Lower lobe of right lung (tissue), 2 donors: ENCODE results near the gene ETV2. TPM values are rescaled to one million over a fixed set of nuclear protein-coding genes. Genes with fewer than 3 reads are reported as not detected.
"Not testable (repeated sequence)": the region's sequence is repeated elsewhere in the genome, so short reads cannot be mapped to it uniquely, and the experiment has no call there.

Source experiments
- ATAC-seq, 2 donors: fragments of 200-7000 bp; cut with Tn5 transposase; one replicate each; pipeline ENCODE4 v1.9.1; 2020 to 2022; ENCODE audit warnings: mild to moderate bottlenecking in 2 of 2, moderate library complexity in 2 of 2
- DNase-seq: peaks from one replicate; pipeline ENCODE4 v3.0.0-alpha.2; 2020
- H3K27ac ChIP-seq: fragments of 200-600 bp; one replicate; pipeline ENCODE4 v1.8.0; 2022
- H3K27me3 ChIP-seq: fragments of 200-600 bp; one replicate; pipeline ENCODE4 v1.8.0; 2022; ENCODE audit warnings: low read depth
- H3K36me3 ChIP-seq: fragments of 200-600 bp; one replicate; pipeline ENCODE4 v1.8.0; 2022; ENCODE audit warnings: mild to moderate bottlenecking
- H3K4me1 ChIP-seq: fragments of 200-600 bp; one replicate; pipeline ENCODE4 v1.8.0; 2022
- H3K4me3 ChIP-seq: fragments of 200-600 bp; one replicate; pipeline ENCODE4 v1.8.0; 2022; ENCODE audit warnings: mild to moderate bottlenecking
- H3K9me3 ChIP-seq: fragments of 200-600 bp; one replicate; pipeline ENCODE4 v1.8.0; 2022
- intact Hi-C: fragments of 100-400 bp; cut with DNase I; formaldehyde crosslinking; loops from one replicate; pipeline ENCODE4 v1.11.0; 2022
- long read RNA-seq: library from polyadenylated mRNA; unstranded; transcript quantifications from one replicate; pipeline ENCODE4 v2.0.0, GENCODE V29; 2021
- total RNA-seq: library from RNA; stranded (reverse); fragmentation: NEBNext Ultra II Directional; extraction: Animal tissue kit (Norgen Biotek cat#: 25700); gene quantifications from one replicate; pipeline ENCODE4 v1.2.1, GENCODE V29; 2021
- TF ChIP-seq, protein P1 (sequence below): fragments of 200-600 bp; IDR thresholded peaks from one replicate; pipeline ENCODE4 v1.8.0; 2022; ENCODE audit warnings: antibody characterized with exemption, mild to moderate bottlenecking
- donor health status: DM: no; HTN: yes; CAD: no; lungs with severe emphysema.

ETV2 gene, protein sequence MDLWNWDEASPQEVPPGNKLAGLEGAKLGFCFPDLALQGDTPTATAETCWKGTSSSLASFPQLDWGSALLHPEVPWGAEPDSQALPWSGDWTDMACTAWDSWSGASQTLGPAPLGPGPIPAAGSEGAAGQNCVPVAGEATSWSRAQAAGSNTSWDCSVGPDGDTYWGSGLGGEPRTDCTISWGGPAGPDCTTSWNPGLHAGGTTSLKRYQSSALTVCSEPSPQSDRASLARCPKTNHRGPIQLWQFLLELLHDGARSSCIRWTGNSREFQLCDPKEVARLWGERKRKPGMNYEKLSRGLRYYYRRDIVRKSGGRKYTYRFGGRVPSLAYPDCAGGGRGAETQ
- total RNA-seq, result 1.1 TPM
- long read RNA-seq, result 0 reads

DNA sequence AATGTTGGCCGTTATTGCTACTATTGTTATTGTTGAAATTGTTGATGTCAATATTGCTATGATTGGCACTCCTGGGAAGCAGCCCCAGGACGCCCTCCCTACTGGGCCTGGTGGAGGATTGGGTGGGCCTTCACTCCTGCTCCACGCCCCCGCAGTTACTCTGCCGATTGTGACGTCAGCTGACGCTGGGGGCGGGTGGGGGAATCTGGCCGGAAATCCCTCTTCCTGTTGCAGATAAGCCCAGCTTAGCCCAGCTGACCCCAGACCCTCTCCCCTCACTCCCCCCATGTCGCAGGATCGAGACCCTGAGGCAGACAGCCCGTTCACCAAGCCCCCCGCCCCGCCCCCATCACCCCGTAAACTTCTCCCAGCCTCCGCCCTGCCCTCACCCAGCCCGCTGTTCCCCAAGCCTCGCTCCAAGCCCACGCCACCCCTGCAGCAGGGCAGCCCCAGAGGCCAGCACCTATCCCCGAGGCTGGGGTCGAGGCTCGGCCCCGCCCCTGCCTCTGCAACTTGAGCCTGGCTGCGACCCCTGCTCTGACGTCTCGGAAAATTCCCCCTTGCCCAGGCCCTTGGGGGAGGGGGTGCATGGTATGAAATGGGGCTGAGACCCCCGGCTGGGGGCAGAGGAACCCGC lies at the start of gene ETV2:
Gene ETV2, plus strand, starts transcription at position 231 of the 637 bp plus-strand sequence. CDS start 716 bp downstream, outside the sequence.
- intact Hi-C loops, result no loop called here
- Histone ChIP-seq H3K4me3 (no peak within 1 kb of the TSS), H3K4me1 (peaks cover 21% of the 10 kb centered on the region), H3K9me3 (no peaks in the 10 kb centered on the region), H3K27ac (no peak within 1 kb of the TSS), H3K27me3 (no peaks in the 10 kb centered on the region), H3K36me3 (peaks cover 17% of the 10 kb centered on the region)
- TF ChIP-seq, protein P1, sequence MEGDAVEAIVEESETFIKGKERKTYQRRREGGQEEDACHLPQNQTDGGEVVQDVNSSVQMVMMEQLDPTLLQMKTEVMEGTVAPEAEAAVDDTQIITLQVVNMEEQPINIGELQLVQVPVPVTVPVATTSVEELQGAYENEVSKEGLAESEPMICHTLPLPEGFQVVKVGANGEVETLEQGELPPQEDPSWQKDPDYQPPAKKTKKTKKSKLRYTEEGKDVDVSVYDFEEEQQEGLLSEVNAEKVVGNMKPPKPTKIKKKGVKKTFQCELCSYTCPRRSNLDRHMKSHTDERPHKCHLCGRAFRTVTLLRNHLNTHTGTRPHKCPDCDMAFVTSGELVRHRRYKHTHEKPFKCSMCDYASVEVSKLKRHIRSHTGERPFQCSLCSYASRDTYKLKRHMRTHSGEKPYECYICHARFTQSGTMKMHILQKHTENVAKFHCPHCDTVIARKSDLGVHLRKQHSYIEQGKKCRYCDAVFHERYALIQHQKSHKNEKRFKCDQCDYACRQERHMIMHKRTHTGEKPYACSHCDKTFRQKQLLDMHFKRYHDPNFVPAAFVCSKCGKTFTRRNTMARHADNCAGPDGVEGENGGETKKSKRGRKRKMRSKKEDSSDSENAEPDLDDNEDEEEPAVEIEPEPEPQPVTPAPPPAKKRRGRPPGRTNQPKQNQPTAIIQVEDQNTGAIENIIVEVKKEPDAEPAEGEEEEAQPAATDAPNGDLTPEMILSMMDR, result no peak
- DNase-seq (no peak), ATAC-seq (no peak)

DNA sequence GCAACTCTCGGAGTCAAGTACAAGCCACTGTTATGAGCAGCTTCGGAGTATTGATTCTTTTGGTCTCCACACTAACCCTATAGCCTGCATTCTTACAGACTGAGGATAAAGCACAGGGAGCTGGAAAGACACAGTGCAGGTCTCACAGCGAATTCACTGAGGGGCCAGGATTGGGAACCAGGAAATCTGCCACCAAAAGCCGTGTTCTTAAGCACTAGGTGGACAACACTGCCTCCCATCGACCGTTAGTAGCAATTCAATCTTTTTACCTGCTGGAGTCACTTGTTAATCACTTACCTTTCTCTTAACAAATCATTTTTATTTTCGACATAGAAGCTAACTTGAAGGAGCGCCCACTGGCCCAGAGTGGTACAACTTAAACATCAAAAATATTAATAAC lies 49.3 kb upstream of the ETV2 start:
- no peaks in the 10 kb centered on the region for H3K4me1 ChIP-seq
- H3K27ac ChIP-seq, result no peak overlapping the region
- no peaks in the 10 kb centered on the region for H3K36me3 ChIP-seq
- ATAC-seq (peak; percentile 15 to 40), DNase-seq (no peak)
- intact Hi-C loops, result no loop called here
- H3K4me3 ChIP-seq, result no peak overlapping the region
- peaks cover 12% of the 10 kb centered on the region for H3K27me3 ChIP-seq
- TF ChIP-seq, protein P1, result peak; percentile 45
- H3K9me3 ChIP-seq, result no peaks in the 10 kb centered on the region

DNA sequence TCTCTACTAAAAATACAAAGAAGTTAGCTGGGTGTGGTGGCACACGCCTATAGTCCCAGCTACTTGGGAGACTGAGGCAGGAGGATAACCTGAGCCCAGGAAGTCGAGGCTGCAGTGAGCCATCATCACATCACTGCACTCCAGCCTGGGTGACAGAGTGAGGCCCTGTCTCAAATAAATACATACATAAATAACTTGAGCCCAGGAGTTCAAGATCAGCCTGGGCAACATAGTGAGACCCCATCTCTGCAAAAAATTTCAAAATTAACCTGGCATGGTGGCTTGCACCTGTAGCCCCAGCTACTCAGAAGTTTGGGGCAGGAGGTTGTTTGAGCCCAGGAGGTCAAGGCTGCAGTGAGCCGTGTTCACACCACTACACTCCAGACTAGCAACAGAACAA lies 46.5 kb upstream of the ETV2 start:
- H3K4me3 ChIP-seq, H3K9me3 ChIP-seq, ATAC-seq, DNase-seq, H3K4me1 ChIP-seq, intact Hi-C loops, H3K36me3 ChIP-seq, H3K27ac ChIP-seq: not testable (repeated sequence)
- peaks cover 12% of the 10 kb centered on the region for H3K27me3 ChIP-seq

DNA sequence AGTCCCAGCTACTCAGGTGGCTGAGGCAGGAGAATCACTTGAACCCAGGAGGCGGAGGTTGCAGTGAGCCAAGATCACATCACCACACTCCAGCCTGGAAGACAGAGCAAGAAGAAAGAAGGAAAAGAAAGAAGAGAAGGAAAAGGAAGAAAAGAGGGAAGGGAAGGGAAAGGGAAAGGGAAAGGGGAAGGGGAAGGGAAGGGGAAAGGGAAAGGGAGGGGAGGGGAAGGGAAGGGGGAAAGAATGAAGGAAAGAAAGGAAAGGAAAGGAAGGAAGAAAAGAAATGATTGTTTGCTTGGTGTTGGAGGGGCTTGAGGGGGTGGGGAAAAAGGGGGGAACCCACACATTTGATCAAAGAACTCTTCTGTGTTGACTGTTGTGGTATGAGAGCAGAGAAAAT lies 45.6 kb upstream of the ETV2 start:
- Histone ChIP-seq H3K9me3 (no peaks in the 10 kb centered on the region), H3K36me3 (no peaks in the 10 kb centered on the region), H3K4me3 (no peak overlapping the region), H3K4me1 (no peaks in the 10 kb centered on the region), H3K27me3 (peaks cover 12% of the 10 kb centered on the region), H3K27ac (no peak overlapping the region)
- intact Hi-C loops, result no loop called here
- DNase-seq, result no peak
- TF ChIP-seq, protein P1, result no peak
- ATAC-seq, result no peak

DNA sequence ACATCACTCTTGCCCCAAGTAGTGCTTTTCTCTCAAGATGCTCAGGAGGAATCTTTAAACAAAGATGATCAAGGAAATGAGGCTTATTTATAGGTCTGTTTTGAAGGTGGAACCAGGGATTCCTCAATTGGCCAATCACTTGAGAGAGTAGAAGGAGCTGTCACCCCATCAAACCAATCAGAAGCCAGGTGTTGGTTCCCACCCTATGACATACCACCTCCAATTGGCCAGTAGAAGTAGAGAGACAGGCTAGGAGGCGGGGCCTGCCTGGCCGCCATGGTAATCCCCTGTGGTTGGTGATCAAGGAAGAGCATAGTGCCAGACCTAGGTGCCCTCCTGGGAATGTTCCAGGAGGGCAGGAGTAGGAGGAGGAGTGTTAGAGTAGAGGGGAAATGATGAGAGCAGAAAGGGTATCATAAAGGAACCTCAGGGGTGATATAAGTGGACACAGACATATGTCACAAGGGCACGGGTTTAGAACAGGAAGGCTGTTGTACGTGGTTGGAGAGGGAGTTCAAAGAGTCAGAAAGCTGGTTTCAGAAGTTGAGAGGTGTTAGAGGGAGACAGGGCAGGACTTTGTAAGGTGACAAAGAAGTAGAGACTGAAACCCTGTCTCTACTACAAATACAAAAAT lies 45.1 kb upstream of the ETV2 start:
- intact Hi-C loops, result no loop called here

More for the DNA sequence above, 45.1 kb upstream of the ETV2 start:
- no peak for DNase-seq
- Histone ChIP-seq H3K27me3 (peaks cover 12% of the 10 kb centered on the region), H3K36me3 (no peaks in the 10 kb centered on the region), H3K9me3 (no peaks in the 10 kb centered on the region), H3K27ac (no peak overlapping the region), H3K4me1 (no peaks in the 10 kb centered on the region), H3K4me3 (no peak overlapping the region)
- TF ChIP-seq, protein P1, result no peak
- ATAC-seq, result no peak
